GM10847 (cell line): ENCODE measurements around the gene ULBP2.

Experiments used
- POLR2A ChIP-seq: IDR thresholded peaks from 2 replicates; pipeline ENCODE4 v1.6.1; 2011; ENCODE audit not compliant: insufficient read length; ENCODE audit errors: extremely low read depth

The ULBP2 gene

GRCh38 chr6:149938571-149939355 lies 3.1 kb upstream of the ULBP2 start:
- no peak for TF ChIP-seq POLR2A

GRCh38 chr6:149939356-149939648 lies 2.5 kb upstream of the ULBP2 start:
- TF ChIP-seq POLR2A: no peak

GRCh38 chr6:149939909-149940671 lies 1.7 kb upstream of the ULBP2 start:
- no peak for TF ChIP-seq POLR2A

- no peak for TF ChIP-seq POLR2A
These were observed 1.2 kb upstream of the ULBP2 start for GRCh38 chr6:149940672-149940982.

- TF ChIP-seq POLR2A: no peak
These were observed 631 bp downstream of the ULBP2 start for GRCh38 chr6:149942461-149942829.

GRCh38 chr6:149948011-149948410 lies 6.2 kb downstream of the ULBP2 start:
- TF ChIP-seq POLR2A: no peak

- TF ChIP-seq POLR2A: no peak
These were observed 6.8 kb downstream of the ULBP2 start for GRCh38 chr6:149948616-149949015.

- TF ChIP-seq POLR2A: no peak
These were observed 8.6 kb downstream of the ULBP2 start for GRCh38 chr6:149950423-149950822.

- TF ChIP-seq POLR2A: no peak
These were observed 9.3 kb downstream of the ULBP2 start for GRCh38 chr6:149951096-149951495.

GRCh38 chr6:149951626-149952025 lies 9.8 kb downstream of the ULBP2 start:
- no peak for TF ChIP-seq POLR2A

- no peak for TF ChIP-seq POLR2A
These were observed 18.7 kb downstream of the ULBP2 start for GRCh38 chr6:149960488-149960887.

- no peak for TF ChIP-seq POLR2A
These were observed 20.1 kb downstream of the ULBP2 start for GRCh38 chr6:149961728-149962425.

- no peak for TF ChIP-seq POLR2A
These were observed 20.8 kb downstream of the ULBP2 start for GRCh38 chr6:149962461-149963211.

- no peak for TF ChIP-seq POLR2A
These were observed 21.3 kb downstream of the ULBP2 start for GRCh38 chr6:149963212-149963461.

GRCh38 chr6:149963462-149964307 lies 21.9 kb downstream of the ULBP2 start, which contains the start of gene ULBP1:
Gene ULBP1, plus strand, starts transcription at chr6:149963943. Its CDS starts 107 bp downstream, at chr6:149964050.
- TF ChIP-seq POLR2A: no peak
